HG02973 (cell line): ENCODE data around the gene STK4.

Experiments used
- ATAC-seq: cut with Tn5 transposase; IDR thresholded peaks from one replicate; pipeline ENCODE4 v1.9.1; 2021; ENCODE audit warnings: moderate library complexity; ENCODE audit not compliant: unreplicated experiment

The STK4 gene

GRCh38 chr20:44952731-44953130 is 13.6 kb upstream of the STK4 start:
- no peak for ATAC-seq

GRCh38 chr20:44954211-44954610 is 12.1 kb upstream of the STK4 start:
- ATAC-seq: no peak

- no peak for ATAC-seq
These were observed 11.0 kb upstream of the STK4 start for GRCh38 chr20:44955270-44955669.

- ATAC-seq: no peak
These were observed 9.9 kb upstream of the STK4 start for GRCh38 chr20:44956410-44956809.

DNA sequence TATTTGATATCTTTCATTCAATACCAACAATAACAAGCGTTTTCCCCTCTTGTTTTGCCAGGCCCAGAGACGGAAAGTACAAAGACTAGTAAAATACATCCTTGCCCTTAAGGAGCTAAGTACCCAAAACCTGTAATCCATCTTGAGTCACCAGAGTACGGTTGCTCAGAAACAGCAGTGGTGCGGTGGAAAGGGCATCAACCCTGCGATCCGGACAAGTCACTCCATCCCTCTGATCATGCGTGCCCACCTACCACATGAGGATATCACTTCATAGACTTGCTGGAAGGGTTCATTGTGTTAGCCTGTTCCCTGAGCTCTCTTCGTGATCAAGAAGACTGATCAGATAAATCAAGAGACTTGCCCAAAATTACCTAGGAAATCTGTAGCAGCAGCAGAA is 8.0 kb upstream of the STK4 start:
- ATAC-seq: no peak

DNA sequence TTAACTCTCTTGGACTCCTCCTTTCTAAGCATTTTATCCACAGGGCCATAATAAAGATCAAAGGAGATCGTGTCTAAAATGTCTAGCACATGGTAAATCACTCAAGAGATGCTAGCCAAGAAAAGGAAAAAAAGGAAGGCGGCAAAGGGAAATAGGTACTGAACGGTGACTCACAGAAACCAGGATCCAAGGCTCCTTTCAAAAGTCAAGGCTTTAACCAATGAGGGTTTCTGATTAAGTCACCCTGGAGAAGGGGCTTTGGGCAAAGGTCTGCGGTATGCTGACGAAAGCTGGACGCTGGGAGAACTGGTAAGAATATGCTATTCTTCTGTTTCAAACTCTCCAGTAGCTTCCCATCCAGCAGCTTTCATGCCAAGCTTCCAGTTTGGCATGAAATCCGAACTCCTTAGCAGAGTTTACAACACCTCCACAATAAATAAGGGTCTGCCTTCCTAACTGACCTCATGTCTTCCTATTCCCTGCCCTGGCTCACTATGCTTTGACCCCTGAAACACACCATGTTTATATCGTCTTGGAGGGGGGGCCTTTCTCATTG is 7.2 kb upstream of the STK4 start:
- ATAC-seq: no peak

DNA sequence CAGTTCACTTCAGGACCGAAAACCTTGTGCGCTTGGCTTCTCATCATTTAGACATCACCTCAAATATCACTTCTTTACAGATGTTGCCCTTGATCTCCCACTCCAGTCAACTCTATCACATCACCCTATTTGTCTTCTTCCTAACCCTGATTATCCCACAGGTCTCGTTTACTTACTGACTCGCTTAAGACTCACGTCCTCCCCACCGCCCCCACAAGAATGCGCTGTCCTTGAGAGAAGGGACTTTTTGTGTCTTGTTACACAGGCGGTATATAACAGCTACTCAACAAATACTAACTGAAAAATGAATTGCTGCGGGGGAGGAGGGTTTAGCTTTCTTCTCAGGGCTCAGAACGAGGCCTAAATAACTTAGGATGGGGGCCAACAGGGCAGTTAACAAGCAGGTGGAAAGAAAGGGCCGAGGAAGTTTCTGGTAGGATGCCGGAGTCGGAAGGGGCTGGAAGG is 6.6 kb upstream of the STK4 start:
- peak; percentile 39 for ATAC-seq

DNA sequence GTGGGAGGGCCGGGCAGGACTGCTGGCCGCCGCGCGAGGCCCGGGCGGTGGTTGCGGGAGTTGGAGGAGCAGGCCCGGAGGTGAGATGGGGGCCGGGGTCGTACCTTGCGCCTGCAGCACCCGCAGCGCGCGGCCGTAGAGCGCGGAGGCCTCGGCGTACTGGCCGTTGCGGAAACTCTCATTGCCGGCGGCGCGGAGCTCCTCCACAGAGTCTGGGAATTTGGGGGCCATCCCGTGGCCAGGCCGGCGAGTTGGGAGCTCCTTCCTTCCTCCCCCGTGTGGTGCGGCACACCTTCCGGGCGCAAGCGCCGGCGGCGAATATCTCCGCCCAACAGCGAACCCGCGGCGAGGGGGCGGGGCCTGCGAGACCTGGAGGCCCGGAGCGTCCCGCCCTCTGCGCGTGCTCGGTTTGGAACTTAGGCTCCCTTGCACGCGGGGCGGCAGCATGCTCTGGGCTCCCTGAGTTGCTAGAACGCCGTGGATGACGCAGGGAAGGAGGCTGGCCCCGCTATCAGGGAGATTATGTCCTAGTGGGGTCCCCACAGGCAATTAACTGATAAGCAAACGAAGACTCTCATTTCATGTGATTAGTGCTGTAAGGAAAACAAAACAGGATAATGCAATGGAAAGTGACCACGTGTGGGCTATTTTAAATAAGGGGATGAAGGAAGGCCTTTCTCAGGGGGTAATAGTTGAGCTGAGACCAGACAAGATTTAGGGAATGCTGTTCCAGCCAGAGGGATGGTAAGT is 6.0 kb upstream of the STK4 start, which contains the start of gene TOMM34:
TSS of gene TOMM34 (minus strand) at position 295 of the 750 bp plus-strand sequence. CDS start at position 231, 64 bp downstream.
- ATAC-seq: peak; percentile 68

- no peak for ATAC-seq
These were observed 5.1 kb upstream of the STK4 start for GRCh38 chr20:44961011-44961869.

- ATAC-seq: no peak
These were observed 4.4 kb upstream of the STK4 start for GRCh38 chr20:44961870-44962267.

GRCh38 chr20:44962483-44962882 is 3.8 kb upstream of the STK4 start:
- ATAC-seq: no peak

- ATAC-seq: no peak
These were observed 2.7 kb upstream of the STK4 start for GRCh38 chr20:44963325-44964215.

DNA sequence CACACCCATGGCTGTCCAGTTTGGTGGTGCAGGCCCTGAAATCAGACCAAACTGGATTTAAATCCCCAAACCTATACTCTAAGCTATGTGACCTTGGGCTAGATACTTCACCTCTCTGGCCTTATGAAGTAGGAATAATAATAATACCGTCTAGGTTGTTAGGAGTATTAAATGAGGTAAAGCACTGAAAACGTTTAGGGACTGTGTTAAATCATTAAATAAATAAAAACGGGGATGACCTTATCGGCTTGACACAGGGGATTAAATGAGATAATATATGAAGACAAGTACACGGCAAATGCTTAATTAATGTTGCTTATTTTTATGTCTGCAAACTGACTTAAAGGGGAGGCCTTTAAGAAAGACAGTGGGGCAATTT is 672 bp upstream of the STK4 start:
- no peak for ATAC-seq

GRCh38 chr20:44967207-44967807 is 995 bp downstream of the STK4 start:
- no peak for ATAC-seq

DNA sequence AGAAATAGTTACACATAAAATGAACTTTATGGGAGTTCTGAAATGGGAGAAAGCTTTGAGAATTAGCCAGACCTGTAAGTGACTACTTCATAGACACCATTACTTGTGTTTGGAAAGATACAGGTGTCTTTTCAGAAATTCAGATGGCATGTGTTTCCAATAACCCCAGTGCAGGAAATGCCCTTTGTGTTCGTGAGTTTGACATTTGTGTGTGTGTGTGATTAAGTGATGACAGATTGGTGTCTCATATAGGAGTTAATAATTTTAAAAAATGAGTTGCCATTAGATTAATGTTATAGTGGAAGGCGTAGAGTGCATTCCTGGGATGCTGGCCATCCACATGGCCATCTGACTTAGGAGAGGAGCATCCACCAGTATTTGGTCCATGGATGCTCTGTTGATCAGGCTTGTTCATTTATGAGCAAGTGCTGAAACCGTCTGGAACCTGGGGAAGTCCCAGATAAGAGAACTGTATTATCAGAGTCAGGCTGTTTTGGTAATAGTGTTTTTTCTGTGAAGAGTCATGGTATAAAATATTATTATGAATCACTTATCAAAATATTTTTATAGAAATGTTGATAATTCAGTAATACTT is 3.1 kb downstream of the STK4 start:
- ATAC-seq: no peak

DNA sequence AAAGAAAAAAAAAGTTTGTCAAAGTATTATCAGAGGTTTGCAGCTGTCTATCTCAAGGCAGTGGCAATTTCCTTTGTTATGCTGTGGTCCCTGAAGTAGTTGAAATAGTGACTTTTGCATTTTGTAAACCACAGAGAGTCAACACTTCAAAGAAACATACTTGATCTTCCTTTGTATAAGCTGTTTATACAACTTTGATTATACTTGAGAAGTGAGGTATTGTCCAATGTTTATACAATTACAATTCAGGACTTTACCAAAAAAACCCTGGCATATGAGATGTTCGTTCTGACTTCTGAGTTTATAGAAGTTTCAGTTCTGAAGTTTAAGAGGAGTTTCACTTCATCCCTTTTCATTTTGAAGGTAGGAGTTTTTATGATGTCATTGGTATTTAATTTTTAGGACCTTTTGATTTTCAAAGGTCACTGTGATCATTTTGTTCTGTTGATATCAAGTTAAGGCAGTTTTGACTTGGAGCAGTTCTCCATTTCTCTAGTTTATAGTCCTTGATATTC is 4.0 kb downstream of the STK4 start:
- no peak for ATAC-seq

- ATAC-seq: no peak
These were observed 6.7 kb downstream of the STK4 start for GRCh38 chr20:44973053-44973452.

GRCh38 chr20:44976698-44977097 is 10.4 kb downstream of the STK4 start:
- no peak for ATAC-seq

GRCh38 chr20:44979090-44979621 is 12.8 kb downstream of the STK4 start:
- peak; percentile 83 for ATAC-seq
